ENCODE results near the gene PSAP. TPM values are rescaled to one million over a fixed set of nuclear protein-coding genes. Genes with fewer than 3 reads are reported as not detected.

PSAP gene
- total RNA-seq, 1 donor from 2014 or later: 614 TPM

DNA sequence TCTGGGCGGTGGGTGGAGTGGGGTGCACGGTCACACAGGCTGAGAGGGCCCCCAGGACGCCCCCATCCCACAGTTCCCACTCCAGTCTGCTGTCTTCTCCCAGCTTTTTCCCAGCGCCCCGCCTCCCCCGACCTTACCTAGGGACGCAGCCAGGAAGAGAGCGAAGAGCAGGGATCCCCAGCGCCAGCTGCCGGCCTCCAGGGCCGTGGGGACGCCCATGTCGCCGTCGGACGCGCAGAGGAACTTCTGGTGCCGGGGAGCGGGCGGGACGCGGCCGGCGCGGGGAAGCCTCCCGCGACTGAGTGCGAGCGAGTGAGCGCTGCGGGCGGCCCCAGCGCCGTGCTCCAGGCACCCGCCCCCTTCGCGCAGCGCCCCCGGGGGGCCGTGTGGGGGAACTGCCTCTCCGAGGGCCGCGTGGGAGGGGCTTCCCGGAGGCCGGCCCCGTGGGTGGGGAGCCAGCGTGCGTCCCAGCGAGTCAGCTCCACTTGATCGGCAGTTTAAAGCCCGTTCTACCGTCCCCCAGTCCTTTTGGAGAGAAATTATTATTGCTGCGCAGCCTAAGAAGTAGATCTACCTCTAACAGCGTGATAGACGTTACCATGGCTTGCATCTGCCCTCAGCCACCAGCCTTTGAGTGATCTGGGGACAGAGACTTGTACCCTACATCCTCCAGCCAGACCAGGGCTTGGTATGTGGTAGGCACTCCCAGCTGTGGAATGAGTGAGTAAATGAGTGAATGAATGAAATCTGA is 77.7 kb downstream of the PSAP start, which contains the start of gene VSIR:
VSIR (minus strand) TSS at position 300 of the 751 bp plus-strand sequence; CDS start at position 219, 81 bp downstream.
- TF ChIP-seq, protein P1, sequence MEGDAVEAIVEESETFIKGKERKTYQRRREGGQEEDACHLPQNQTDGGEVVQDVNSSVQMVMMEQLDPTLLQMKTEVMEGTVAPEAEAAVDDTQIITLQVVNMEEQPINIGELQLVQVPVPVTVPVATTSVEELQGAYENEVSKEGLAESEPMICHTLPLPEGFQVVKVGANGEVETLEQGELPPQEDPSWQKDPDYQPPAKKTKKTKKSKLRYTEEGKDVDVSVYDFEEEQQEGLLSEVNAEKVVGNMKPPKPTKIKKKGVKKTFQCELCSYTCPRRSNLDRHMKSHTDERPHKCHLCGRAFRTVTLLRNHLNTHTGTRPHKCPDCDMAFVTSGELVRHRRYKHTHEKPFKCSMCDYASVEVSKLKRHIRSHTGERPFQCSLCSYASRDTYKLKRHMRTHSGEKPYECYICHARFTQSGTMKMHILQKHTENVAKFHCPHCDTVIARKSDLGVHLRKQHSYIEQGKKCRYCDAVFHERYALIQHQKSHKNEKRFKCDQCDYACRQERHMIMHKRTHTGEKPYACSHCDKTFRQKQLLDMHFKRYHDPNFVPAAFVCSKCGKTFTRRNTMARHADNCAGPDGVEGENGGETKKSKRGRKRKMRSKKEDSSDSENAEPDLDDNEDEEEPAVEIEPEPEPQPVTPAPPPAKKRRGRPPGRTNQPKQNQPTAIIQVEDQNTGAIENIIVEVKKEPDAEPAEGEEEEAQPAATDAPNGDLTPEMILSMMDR (conservative IDR thresholded peaks at IDR 0.05; ENCODE audit: low read depth, low read length): peak; percentile 71
- no peak for DNase-seq (ENCODE audit: low read depth)
- H3K4me3 ChIP-seq (ENCODE audit: low read depth, low read length): peak within 1 kb of the TSS; percentile 63

DNA sequence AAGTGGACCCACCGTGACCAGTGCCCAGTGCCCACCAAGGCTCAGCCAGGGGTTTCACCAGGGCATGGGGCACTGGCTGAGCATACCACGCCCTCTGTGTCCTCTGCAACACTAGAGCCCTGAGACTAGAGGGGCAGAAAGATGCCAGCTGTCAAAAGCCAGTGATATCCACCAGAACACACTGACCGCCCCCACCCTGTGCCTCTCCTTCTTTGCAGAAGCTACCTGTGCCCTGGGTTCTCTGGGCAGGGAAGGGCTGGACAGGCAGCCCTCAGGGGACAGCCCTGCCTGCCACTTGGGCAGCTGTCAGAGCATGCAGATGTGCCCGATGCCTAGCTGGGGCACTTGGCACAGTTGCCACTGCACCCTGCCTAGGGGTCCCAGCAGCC is 78.2 kb downstream of the PSAP start:
- DNase-seq (ENCODE audit: low read depth): no peak
- TF ChIP-seq, protein P1 (conservative IDR thresholded peaks at IDR 0.05; ENCODE audit: low read depth, low read length): no peak
- peak overlapping the region; percentile 63 for H3K4me3 ChIP-seq (ENCODE audit: low read depth, low read length)

DNA sequence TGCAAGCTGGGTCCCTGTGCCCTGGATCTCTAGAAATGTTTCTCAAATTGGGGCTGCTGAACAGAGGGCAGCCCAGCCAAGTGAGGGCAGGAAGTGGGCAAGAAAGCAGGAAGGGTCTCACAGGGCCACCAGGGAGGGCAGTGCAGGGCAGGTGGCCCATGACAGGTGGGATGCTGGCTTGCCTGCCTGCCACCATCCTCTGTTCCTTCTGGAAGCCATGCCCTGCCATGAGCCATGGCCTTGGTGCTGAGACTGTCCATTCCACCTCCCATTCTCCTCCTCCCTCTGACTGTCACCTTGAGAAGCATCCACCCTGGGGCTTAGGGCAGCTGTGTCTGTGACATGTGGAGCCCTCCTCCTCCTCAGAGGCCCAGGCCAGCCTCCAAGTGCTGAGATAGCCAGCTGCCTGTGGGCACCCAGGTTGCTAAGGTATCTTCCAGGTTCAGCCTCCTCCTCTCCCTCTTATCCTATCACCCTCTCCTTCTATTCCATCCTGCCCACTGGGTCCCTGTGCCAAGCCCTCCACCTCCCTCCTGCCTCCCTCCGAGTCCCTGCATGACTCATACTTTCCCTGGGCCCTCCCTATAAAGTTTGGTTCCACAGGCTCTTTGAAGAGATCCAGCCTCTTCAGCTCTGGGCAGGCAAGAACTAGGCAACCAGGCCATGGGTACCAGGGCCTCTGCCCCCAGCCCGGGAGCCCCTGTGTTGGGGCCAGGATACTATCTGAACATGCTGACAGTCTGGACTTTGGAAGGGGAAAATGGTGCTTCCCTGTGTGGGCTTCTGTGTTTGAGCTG is 79.0 kb downstream of the PSAP start:
- TF ChIP-seq, protein P1 (conservative IDR thresholded peaks at IDR 0.05; ENCODE audit: low read depth, low read length): no peak
- no peak overlapping the region for H3K4me3 ChIP-seq (ENCODE audit: low read depth, low read length)
- no peak for DNase-seq (ENCODE audit: low read depth)

DNA sequence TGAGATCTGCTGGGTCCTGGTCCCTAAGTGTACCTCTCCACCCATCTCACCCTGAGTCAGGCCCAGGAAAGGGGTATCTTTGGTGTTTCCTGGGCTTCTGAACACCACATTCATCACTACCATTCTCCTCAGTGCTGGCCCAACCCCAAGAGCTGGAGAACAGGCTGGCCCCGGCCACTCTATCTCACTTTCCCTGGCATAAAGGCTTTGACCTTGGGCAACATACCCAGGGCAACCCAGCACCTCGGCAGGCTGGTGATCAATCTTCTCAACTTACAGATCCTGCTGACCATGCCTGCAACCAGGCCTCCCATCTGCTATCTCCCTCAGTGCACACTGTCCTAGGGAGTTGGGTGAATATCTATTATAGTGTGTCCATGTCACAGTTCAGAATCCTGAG is 79.8 kb downstream of the PSAP start:
- no peak for DNase-seq (ENCODE audit: low read depth)
- H3K4me3 ChIP-seq (ENCODE audit: low read depth, low read length): no peak overlapping the region
- TF ChIP-seq, protein P1 (conservative IDR thresholded peaks at IDR 0.05; ENCODE audit: low read depth, low read length): no peak

DNA sequence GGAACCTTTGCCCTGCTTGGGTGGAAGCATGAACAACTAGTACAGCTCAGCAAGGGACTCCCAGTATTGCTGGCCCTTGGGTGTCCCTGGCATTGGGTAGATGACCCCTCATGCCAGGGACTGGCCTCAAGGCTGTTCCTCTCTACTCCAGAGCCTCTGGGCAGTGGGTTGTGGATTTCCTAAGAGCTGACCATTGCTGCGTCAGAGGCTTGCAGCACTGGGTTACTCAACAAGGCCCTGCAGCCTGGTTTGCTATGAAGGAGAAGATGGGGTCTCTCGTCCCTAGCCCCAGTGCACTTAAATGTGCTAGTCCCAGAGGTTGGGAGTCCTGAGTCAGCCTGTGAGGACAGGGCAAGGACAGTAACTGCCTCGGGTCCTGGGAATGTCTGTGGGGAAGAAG is 80.3 kb downstream of the PSAP start:
- TF ChIP-seq, protein P1 (conservative IDR thresholded peaks at IDR 0.05; ENCODE audit: low read depth, low read length): no peak
- no peak for DNase-seq (ENCODE audit: low read depth)
- H3K4me3 ChIP-seq (ENCODE audit: low read depth, low read length): no peak overlapping the region

DNA sequence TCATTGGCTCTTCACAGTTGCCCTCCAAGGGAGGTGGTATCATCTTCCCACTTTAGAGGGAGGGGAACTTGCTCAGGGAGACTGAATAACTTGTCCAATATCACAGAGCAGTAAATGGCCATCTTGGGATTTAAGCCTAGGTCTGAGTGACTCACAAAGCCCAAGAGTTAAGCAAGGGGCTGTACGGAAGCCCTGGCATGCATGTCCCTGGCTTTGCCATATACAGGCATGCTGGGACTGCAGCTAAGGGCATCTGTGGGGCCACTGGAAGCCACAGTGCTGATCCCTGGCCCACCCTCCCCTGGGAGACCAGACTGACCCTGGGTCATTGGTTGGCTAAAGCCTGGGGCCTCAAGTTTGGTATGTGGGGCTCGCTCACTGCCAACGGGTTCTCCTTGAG is 80.8 kb downstream of the PSAP start:
- TF ChIP-seq, protein P1 (conservative IDR thresholded peaks at IDR 0.05; ENCODE audit: low read depth, low read length): no peak
- DNase-seq (ENCODE audit: low read depth): no peak
- H3K4me3 ChIP-seq (ENCODE audit: low read depth, low read length): no peak overlapping the region
